ENCODE results near the gene ACTBL2.
"Not testable (repeated sequence)": the region's sequence is repeated elsewhere in the genome, so short reads cannot be mapped to it uniquely, and the experiment has no call there.

Gene ACTBL2
- 0 reads per million in 4 donors for total RNA-seq

DNA sequence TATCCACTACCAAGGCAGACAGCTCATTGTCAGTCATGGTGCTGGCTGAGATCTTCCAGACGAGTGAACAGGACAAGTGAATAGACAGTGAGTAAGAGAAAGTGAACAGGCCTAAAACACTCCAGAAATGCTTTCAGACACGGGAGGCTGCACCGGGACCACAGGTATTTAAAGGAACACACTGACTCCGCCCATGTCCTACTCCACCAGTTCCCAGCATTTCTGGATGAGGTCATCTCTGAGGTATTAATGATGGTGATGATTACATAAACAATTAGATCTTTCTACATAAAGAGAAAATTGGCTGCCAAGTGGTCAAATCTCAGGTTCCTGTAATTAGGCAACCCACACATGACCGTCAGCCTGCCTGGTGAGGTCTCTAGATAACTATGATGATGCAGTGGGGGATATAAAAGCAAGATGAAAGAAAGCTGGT, at the start of gene ACTBL2:
ACTBL2 (minus strand) TSS at position 141 of the 436 bp plus-strand sequence; CDS start at position 37, 104 bp downstream.
- no peak for DNase-seq

DNA sequence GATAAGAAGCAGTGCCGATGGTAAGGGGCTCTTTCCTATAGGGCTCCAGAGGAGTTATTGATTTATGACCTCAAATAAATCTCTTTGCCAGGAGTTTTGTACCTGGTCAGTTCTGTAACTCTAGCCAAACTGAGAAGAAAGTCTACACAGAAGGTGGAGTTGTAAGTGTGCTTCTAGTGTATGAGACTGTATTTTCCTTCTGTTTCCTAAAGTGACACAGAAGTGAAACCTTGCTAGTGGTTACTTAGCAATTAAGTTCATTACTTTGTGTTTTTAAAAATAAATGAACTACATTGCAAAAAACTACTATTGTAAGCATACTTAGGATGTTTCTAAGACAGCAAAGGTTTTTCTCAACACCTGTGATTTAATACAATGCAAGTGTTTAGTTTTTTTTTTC, 48.7 kb upstream of the ACTBL2 start:
- no peak for DNase-seq

DNA sequence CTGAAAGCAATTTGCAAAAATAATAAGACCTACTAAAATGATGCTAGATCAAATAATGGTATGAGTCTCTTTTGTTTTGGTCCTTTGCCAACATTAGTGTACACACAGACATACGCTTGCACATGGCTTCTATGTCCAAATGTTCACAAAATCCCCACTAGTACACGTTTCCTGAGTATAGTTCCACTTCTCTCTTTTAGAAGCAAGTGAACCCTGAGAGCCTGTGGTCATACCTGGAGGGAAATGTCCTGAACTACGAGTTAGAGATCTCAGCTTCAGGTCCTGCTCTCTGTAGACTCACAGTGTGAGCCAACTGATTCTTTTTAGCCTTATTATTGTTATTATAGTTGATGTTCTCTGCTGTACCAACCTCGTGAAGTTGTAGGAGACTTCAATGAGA, 47.3 kb upstream of the ACTBL2 start:
- no peak for DNase-seq

DNA sequence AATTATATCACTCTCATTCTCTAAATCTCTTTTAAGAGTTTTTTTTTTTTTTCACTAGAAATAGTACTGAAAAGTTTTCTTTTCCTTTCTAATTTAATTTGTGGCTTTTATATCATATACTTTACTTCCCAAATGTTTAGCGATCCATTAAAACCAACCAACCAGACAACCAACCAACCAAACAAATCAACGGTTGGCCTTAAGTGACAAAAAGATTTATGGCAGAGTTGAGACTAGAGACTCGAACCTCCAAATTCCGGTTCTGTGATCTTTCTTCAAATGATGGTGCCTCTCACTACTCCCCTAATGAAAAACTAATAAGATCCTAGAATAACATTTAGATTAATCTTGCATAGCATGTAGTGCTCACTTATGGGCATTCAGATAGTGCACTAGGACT, 45.3 kb upstream of the ACTBL2 start:
- no peak for DNase-seq

DNA sequence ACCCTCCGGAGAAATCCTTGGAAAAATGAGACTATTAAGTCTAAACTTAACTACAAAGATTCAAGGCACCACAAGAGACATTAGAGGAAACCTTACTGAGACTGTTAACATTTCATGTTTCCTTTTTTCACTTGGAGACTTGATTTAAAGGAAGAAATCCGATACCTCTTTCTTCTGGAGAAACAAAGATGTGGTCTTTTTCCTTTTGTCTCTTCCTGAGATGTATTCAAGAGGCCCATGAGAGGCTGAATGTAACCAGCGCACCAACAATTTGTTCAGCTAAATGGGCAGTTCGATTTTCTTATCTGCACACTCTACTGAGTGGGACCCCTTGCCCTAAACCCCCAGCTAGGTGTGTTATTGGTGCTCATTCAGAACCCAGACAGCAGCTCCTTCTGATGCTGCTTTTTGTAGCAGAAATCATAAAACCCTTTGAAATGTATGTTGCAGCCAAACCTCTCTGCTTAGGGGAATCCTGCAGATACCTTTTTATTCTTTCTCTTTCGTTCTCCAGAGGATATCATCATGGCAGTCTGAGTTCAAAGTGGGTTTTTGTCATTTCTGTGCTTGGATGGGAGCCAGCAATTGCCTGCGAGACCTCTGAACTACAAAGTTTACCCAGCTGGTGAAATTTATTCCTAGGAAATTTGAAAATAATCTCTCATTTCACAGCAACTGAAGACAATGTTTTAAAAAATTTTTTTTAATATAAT, 41.9 kb upstream of the ACTBL2 start:
- no peak for DNase-seq

DNA sequence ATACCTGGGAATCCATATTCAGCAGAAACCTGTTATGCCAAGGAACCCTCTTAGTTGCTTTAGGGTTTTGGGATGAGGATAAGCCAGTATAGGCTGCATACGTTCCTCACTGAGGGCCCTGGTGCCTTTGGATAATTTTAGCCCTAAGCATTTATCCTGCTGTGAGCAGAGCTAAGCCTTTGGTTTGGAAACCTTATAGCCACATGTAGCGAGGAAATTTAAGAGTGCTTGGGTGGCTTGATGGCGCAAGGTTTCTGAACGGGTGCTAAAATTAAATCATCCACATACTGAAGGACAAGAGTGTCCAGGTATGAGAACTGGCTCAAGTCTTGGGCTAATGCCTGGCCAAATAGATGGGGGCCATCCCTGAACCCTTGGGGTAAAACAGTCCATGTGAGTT, 39.9 kb upstream of the ACTBL2 start:
- DNase-seq = not testable (repeated sequence)

DNA sequence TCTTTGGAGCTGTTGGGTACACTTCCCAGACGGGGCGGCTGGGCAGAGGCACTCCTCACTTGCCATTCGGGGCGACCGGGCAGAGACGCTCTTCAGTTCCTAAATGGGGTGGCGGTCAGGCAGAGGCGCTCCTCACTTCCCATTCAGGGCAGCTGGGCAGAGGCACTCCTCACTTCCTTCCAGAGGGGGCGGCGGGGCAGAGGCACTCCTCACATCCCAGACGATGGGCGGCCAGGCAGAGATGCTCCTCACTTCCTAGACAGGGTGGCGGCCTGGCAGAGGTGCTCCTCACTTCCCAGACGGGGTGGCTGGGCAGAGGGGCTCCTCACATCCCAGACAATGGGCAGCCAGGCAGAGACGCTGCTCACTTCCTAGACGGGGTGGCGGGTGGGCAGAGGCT, 35.8 kb upstream of the ACTBL2 start:
- not testable (repeated sequence) for DNase-seq

DNA sequence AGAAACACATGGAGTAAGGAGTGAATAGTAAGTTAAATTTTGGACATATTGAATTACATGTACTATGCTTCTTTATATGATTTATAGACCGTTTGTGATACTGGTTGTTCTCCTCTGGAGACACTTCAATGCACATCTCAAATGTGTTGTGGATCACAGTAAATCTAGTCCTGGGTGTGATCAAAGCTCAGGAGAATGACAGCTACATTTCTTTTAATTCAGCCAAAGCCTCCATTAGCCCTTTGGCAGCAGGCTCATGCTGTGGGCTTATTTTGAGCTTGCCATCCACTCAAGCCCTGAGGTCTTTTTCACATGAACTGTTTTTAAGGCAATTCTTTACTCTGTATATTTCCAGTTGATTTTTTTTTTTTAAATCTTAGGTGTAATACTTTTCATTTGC, 34.6 kb upstream of the ACTBL2 start:
- no peak for DNase-seq

DNA sequence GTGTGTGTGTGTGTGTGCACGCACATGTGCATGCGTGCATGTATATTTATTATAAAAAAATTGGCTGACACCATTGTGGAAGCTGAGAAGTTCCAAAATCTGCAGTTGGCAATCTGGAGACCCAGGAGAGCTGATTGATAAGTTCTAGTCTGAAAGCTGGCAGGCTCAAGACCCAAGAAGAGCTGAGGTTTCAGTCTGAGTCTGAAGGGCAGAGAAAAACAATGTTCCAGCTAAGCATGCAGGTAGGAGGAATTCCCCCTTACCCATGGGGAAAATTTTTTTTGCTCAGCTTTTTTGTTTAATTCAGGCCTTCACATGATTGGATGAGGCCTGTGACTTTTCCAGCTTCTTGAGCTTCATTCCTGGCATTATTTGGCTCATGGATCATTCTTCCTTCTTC, 31.2 kb upstream of the ACTBL2 start:
- no peak for DNase-seq

DNA sequence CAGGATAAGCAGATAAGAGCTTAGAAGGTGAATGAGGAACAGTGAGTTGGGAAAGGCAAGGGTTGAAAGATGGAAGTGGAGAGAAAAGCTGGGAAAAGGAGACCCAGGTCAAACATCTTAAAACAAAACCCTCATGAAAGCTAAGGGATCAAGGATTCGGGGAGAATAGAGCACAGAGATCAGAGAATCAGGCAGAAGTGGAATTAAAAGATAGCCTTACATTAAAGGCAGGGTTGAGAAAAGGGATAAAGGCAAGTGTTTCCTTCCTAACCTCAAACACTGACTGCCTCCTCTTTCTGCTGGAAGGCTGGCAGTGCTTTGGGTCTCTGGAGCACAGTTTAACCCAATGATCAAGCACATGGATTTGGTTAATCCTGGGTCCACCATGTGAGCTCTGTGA, 28.7 kb upstream of the ACTBL2 start:
- DNase-seq = no peak

DNA sequence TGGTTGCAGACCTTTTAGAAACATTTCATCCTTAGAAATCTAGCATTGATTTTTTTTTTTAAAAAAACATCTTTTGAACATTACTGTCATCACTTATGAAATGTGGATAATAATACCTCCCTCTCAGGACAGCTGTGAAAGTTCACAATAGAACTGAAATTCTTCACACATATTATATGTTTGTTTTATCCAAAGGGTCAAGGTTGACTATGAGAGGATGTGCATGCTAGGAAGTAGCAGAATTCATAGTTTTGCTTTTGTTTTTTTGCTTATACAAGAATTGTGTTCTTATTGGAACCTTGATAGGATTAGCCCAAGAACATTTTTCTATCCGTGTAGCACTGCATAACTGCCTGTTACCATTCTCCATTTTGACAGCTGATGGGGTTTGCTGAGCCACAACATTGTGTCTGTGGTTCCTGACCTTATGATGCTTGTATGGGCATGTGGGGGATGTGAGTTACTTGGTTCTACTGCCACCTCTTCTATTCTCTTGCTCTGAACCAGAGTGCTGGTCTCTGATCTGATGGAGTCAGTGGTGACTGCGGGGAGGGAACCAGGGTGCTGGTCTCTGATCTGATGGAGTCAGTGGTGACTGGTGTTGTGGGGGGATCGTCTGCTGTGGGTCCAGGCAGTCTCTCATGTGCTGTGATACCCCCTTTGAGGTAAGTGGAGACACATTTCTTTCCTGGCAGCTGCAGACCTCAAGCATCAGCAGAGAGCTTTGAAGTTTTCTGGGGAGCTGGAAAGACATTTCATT, 27.1 kb upstream of the ACTBL2 start:
- no peak for DNase-seq

DNA sequence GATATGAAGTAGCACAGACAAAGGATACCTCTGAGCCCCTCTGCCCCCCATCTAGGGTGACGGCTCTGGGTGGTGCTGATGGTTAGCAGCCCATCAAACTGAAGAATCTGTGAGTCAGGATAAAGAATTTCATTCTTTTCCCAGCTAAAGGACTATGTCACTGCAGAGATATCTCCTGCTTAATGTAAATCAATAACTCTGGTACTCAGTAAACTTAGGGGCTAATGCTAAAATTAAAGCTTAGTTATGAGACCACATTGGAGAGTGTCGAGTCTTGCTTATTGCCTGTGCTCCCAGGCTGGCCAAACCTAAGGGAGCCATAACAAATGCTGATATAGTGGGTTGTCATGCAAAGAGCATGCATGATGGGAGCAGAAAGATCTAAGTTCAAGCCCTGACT, 25.6 kb upstream of the ACTBL2 start:
- DNase-seq = no peak

DNA sequence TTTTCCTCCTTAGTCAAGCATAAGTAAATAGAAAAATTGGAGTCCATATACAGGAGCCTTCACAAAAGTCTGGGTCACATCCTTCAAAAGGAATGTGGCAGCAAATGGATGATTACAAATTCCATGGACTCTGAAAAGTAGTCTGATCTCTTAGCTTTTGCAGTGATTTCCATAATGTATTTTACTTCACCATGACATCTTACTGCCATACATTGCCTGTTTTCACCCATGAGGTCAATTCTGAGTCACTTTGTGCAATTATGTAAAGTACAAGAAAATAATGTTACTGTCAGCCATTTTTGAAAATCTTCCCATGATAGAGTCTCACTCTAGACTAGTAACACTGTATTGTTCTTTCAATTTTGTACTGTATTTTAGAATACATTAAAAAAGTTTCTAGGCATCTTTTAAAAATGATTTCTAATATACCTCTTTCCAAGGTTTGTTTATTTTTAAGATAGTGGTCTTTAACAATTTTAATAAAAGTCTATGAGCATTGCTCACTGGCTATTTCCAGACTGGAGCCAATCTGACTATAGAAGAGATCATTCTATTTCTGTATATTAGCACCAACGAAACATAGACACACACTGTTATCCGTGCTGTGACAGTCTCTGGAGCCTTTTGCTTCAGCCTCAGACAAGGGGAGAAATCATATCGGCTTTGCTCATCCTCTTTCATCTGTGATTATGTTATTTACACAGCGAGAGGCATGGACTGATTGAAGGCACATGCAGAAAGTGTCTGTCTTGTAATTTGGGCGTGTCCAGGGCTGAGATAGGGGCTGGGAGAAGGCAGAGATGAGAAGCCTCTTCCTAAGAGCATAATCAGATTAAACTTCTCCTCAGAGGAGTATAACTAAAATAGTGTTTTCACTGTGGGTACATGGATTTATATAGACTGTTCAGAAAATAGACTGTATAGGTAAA, 22.9 kb upstream of the ACTBL2 start:
- DNase-seq = no peak

DNA sequence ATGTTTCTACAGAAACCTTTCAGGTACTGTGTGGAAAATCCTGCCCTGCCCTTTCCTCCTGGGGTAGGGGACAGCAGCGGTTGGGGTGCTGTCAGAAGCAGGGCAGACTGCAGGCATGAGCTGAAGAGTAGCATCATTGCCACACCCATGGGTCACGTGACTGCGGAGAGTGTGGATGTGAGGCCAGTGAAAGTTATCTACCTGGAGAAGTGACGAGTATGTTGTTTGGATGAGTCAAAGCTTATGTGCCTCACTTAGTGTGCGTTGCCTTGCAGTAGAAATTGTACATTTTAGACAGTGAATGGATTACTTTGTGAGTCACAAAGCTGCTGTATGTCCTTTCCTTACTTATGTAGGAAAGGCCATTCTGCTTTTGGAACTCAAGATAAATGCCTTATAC, 21.7 kb upstream of the ACTBL2 start:
- DNase-seq = no peak

DNA sequence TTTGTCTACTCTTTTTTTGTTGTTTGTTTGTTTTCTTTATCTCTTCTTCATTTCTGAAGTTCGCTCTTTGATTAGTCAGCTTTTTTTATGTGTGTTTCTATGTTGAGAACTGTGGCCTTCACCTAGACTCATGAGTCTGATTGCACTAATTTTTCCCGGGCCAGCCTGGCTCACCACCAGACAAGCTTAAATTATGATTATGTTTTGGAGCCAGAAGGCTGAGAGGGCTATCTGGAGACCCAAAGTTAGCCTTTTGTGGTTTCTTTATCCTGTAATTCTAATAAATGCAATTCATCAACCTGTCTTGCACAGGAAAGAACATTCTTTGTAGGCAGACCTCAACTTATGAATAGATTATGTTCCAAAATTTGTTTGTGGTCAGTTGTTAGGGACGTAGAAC, 20.8 kb upstream of the ACTBL2 start:
- no peak for DNase-seq

DNA sequence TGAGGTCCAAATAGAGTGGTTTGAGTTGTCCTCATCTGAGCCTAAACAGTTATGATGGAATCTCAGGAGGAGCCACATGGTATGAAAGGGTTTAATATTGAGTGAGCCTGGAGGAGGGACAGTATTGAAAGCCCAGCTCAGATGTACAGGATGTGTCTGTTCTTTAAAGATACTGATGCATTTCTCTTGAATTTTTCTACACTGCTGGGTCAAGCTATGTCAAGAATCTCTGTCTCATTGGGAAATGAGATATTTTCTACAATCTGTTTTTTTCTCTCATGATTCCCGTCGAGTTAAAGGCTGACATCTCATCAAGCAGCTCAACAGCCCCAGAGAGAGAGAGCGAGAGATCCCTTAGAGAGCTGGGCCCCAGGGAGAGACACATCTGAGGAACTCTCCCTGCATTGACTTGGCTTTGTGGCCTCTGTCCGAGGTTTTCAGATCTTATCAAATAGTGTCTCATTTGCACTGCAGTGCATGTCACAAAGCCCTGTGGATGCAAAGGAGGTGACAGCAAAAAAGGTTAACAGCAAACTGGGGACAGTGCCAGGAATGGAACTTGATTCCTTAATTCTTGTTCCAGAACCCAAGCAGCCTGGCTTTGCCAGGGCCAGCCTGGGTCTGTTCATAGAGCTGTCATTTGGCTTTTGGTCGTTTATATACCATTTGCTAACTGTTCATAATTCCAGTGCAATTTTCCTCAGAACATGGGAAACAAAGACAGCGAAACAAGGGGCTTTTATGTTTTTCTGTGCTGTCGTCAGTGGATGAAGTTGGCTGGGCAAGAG, 19.0 kb upstream of the ACTBL2 start:
- no peak for DNase-seq

DNA sequence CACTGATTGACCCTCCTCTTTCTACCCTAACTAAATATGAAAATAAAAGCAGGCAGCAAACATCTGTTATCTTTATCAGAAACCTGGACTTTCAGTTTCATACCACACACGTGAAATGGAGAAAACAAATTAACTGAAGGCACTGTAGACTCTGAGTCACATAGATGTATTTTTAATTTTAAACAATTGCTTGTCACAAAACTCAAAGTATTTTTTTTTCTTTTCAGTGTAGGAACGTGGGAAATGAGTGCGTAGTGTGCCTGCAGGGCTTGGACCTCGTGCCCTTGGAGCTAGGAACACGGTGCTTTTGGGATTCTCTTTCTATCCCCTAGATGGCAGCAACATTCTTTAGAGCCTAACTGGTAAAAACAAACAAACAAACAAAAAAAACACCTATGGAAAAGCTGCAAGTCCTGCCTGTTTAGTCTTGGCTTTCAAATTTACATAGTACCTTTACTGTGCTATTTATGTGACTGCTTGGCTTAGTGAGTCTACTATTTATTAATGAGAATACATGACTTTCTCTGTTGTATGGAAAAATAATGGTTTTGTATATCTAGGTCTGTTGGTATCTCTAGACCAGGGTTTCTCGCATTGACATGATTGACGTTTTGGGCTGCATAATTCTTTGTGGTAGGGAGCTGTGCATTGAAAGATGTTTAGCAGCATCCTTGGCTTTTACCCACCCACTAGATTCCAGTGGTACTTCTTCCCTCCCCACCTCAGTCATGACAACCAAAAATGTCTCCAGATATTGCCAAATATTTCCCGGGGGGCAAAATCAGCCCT, 16.8 kb upstream of the ACTBL2 start:
- DNase-seq = peak in 1 of 5 donors; percentile 52

DNA sequence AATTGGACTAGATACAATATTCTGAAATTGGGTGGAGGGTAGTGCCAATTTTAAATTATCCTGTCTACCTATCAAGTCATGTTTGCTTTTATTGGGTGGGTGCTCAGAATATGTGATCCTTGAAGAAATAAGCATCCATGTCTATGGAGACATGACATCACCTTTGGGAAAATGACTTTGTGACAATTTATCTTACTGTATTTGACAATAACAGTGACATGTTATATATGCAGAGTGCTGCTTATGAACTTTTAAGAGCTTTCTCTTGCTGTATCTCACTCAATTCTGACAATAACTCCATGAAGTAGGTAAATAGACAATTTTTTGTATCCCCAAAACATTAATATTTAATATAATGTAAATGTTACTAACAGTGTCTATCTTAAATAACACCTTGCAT, 15.1 kb upstream of the ACTBL2 start:
- DNase-seq = no peak

DNA sequence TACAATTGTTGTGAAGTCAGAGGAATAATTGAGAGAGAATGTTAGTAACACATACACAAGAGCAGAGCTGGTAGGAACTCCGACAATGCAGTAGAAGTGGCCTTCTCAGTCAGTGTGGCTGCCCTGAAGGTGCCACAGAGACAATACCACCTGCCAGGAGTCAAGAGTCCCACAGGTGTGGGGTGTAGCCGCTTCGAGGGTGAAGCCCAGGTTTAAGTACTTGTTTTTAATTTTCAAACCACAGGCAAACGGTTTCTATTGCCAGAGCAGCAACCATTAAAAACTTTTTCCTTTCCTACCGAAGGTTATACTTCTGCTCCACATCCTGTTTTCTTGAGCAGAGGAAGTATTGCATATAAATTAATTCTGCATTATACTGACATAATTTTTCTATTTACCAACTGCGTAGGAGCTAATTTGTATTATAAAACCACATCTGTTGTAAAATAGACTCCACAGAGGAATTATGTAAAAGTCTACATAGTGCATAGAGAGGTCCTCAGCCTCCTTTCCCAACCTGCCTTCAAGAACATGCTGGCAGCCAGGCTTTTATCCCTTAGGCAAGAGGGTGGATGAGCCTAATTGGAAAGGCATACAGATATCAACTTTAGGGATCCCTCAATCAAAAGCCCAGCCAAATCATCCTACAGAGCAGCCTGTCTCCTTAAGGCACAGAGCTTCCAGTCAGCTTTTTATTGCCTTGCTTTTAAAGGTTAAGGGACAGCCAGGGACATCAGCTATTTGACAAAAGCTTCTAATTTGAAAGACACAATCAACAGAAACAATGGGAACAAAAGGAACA, 12.9 kb upstream of the ACTBL2 start:
- DNase-seq = peak in 2 of 5 donors; percentile 3 to 10
